ENCODE results near the gene EMCN. TPM values are rescaled to one million over a fixed set of nuclear protein-coding genes. Genes with fewer than 3 reads are reported as not detected.
"Not testable (repeated sequence)": the region's sequence is repeated elsewhere in the genome, so short reads cannot be mapped to it uniquely, and the experiment has no call there.

EMCN gene
- total RNA-seq, 4 donors from 2014 or later: 33.3 to 84.1 (median 54.3) TPM

DNA sequence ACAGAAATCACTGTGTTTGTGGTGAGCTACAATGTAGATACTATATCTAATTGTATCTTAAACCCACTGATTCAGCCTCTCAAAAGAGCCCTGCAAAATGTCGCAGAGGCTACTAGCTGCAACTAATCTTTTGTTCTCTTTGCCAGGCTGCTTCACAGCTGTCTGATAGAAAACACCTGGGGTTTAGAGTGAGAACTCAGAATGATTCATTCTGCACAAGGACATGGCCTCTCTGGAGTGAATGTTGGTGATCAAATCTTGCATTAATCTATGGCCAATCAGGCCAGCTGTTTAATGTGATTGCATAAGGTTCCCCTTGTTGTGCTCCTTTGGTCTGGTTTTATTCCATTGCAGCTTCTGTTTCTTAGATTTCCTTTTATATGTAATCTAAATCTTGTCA lies 100.3 kb downstream of the EMCN start:
- Histone ChIP-seq H3K9me3 (no peaks in the 10 kb centered on the region), H3K36me3 (no peaks in the 10 kb centered on the region), H3K27me3 (no peaks in the 10 kb centered on the region), H3K4me3 (no peak overlapping the region), H3K4me1 (no peaks in the 10 kb centered on the region), H3K27ac (no peak overlapping the region)
- no peak for TF ChIP-seq POLR2A (IDR thresholded peaks at IDR 0.05)
- TF ChIP-seq, protein P1, sequence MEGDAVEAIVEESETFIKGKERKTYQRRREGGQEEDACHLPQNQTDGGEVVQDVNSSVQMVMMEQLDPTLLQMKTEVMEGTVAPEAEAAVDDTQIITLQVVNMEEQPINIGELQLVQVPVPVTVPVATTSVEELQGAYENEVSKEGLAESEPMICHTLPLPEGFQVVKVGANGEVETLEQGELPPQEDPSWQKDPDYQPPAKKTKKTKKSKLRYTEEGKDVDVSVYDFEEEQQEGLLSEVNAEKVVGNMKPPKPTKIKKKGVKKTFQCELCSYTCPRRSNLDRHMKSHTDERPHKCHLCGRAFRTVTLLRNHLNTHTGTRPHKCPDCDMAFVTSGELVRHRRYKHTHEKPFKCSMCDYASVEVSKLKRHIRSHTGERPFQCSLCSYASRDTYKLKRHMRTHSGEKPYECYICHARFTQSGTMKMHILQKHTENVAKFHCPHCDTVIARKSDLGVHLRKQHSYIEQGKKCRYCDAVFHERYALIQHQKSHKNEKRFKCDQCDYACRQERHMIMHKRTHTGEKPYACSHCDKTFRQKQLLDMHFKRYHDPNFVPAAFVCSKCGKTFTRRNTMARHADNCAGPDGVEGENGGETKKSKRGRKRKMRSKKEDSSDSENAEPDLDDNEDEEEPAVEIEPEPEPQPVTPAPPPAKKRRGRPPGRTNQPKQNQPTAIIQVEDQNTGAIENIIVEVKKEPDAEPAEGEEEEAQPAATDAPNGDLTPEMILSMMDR (IDR thresholded peaks at IDR 0.05): no peak
- intact Hi-C loops (cut with DNase I; ENCODE audit: low total_unique reads): no loop called here
- DNase-seq: no peak

DNA sequence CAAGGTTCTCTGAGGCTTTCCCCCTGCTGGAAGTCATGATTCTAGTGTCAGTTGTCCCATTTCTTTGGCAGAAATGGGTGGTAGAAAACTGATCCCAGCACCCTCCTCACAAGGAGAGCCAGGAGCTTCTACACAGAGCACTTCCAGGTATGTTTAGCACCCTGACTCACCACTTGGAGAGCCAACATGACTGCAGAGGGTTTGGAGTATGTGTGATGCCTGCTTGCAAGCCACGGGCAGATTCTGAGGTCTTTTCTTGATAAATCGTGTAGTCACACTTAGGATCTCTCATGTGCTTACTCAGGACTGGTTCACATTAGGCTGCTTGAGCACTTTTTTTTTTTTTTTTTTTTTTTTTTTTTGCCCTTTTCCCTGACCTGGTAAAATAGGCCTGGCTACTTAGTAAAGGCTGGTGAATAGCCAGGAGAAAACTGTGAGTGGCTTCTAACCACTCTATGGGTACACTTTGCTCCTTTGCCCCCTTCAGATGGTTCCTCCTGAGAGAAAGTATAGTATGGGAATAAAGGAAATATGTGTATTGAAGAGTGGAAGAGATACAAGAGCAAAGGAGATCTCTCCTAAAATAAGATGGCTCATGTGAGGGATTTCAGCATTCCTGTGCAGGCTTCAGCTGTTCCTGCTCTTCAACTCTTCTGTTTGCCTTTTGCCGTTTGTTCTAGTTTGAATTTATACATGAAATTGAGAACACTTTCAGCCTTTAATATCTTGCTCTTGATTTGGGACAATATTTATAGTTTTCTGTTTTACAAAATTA lies 103.6 kb downstream of the EMCN start:
- Histone ChIP-seq H3K9me3 (no peaks in the 10 kb centered on the region), H3K4me1 (no peaks in the 10 kb centered on the region), H3K27me3 (no peaks in the 10 kb centered on the region), H3K4me3 (no peak overlapping the region), H3K27ac (no peak overlapping the region), H3K36me3 (no peaks in the 10 kb centered on the region)
- DNase-seq: no peak
- intact Hi-C loops (cut with DNase I; ENCODE audit: low total_unique reads): no loop called here
- TF ChIP-seq, protein P1 (IDR thresholded peaks at IDR 0.05): no peak
- TF ChIP-seq POLR2A (IDR thresholded peaks at IDR 0.05): no peak

DNA sequence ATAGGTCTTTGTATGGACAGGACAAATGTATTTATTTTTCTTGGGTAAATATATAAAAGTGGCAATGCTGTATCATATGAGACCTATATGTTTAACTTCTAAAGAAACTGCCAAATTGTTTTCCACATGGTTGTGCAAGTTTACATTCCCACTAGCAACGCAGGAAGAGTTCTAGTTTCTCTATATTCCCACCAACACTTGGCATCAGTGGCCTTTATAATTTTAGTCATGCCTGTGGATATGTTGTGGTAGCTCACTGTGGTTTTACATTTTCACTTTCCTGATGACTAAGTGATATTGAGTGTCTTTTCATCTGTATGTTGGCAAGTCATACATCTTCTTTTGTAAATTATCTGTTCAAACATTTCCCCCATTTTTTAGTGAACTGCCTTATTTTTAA lies 126.0 kb downstream of the EMCN start:
- Histone ChIP-seq H3K9me3 (no peaks in the 10 kb centered on the region), H3K4me1 (no peaks in the 10 kb centered on the region), H3K36me3 (no peaks in the 10 kb centered on the region), H3K4me3 (no peak overlapping the region), H3K27me3 (no peaks in the 10 kb centered on the region), H3K27ac (no peak overlapping the region)
- DNase-seq: no peak
- intact Hi-C loops (cut with DNase I; ENCODE audit: low total_unique reads): no loop called here
- no peak for TF ChIP-seq POLR2A (IDR thresholded peaks at IDR 0.05)
- TF ChIP-seq, protein P1 (IDR thresholded peaks at IDR 0.05): no peak

DNA sequence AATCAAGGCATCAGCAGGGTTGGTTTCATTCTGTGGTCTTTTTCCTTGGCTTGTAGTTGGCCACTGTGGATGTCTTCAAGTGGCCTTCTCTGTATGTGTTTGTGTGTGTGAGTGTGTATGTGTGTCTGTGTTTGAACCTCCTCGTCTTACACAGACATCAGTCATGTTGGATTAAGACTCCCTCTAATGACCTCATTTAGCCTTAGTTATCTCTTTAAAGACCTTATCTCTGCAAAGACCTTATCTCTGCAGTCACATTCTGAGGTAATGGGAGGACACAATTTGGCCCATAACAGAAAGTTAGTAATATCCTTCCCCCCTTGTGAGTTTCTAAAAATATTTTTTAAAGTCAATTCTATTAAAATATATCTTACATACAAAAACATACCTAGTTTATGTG lies 126.7 kb downstream of the EMCN start:
- no peaks in the 10 kb centered on the region for H3K36me3 ChIP-seq
- H3K9me3 ChIP-seq: no peaks in the 10 kb centered on the region
- no peak for DNase-seq
- no peaks in the 10 kb centered on the region for H3K27me3 ChIP-seq
- TF ChIP-seq POLR2A (IDR thresholded peaks at IDR 0.05): no peak
- TF ChIP-seq, protein P1 (IDR thresholded peaks at IDR 0.05): no peak
- no peak overlapping the region for H3K4me3 ChIP-seq
- no peaks in the 10 kb centered on the region for H3K4me1 ChIP-seq
- no peak overlapping the region for H3K27ac ChIP-seq
- intact Hi-C loops (cut with DNase I; ENCODE audit: low total_unique reads): no loop called here

DNA sequence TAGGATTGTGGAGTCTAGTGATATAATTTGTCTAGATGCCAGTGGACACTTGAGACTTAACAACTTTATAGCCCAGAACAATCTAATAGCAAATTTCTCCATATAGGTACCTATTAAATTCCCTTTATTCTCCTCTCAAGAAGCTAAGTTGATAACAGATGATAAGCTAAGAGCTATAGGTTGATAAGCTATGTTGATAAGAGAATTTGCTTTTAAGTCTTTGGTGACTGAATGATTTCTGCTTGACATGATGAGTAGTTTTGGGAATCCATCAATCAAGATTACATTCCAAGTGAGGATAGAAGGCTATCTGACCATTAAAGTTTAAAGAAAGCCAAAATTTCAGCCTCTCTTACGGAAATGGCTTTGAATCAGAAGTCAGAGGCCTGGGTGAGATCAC lies 131.6 kb downstream of the EMCN start:
- Histone ChIP-seq H3K4me1 (no peaks in the 10 kb centered on the region), H3K36me3 (no peaks in the 10 kb centered on the region), H3K9me3 (no peaks in the 10 kb centered on the region), H3K27me3 (no peaks in the 10 kb centered on the region), H3K27ac (no peak overlapping the region), H3K4me3 (no peak overlapping the region)
- no peak for DNase-seq
- no peak for TF ChIP-seq POLR2A (IDR thresholded peaks at IDR 0.05)
- TF ChIP-seq, protein P1 (IDR thresholded peaks at IDR 0.05): no peak
- intact Hi-C loops (cut with DNase I; ENCODE audit: low total_unique reads): no loop called here

DNA sequence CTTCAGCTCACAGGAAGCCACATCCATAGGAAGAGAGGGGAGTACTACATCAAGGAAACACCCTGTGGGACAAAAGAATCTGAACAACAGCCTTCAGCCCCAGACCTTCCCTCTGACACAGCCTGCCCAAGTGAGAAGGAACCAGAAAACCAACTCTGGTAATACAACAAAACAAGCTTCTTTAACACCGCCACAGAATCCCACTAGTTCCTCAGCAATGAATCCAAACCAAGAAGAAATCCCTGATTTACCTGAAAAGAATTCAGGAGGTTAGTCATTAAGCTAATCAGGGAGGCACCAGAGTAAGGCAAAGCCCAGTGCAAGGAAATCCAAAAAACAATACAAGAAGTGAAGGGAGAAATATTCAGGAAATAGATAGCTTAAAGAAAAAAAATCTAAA lies 137.4 kb downstream of the EMCN start:
- H3K4me1 ChIP-seq; H3K4me3 ChIP-seq; H3K36me3 ChIP-seq; H3K27ac ChIP-seq; H3K27me3 ChIP-seq; DNase-seq; H3K9me3 ChIP-seq; intact Hi-C loops (cut with DNase I; ENCODE audit: low total_unique reads): not testable (repeated sequence)

All from uterus (tissue), 4 donors.